ENCODE data around the gene LRPAP1. TPM values are rescaled to one million over a fixed set of nuclear protein-coding genes. Genes with fewer than 3 reads are reported as not detected.

LRPAP1 gene
- total and polyA plus RNA-seq, 8 donors = 31.5 to 92.0 (median 52.8) TPM

GRCh38 chr4:3473181-3473950 is 58.9 kb downstream of the LRPAP1 start:
- no peak overlapping the region for H3K4me3 ChIP-seq

GRCh38 chr4:3472411-3473141 is 59.6 kb downstream of the LRPAP1 start:
- 84 to 95% (median 92%) methylated on average over 23 to 27 of the region's 27 CpGs for WGBS, 5 donors
- intact Hi-C loops (cut with DNase I; ENCODE audit: low total_unique reads) = no loop called here

More at GRCh38 chr4:3473181-3473950, 58.9 kb downstream of the LRPAP1 start:
- peaks cover 0 to 53% (median 0%) of the 10 kb centered on the region in 3 donors for H3K27me3 ChIP-seq
- no peak for DNase-seq
- no peaks in the 10 kb centered on the region for H3K36me3 ChIP-seq
- intact Hi-C loops (cut with DNase I; ENCODE audit: low total_unique reads) = no loop called here
- peaks cover 4 to 19% (median 17%) of the 10 kb centered on the region in 4 donors for H3K4me1 ChIP-seq
- WGBS, 5 donors = 87 to 97% (median 92%) methylated on average over 25 to 41 of the region's 41 CpGs
- H3K9me3 ChIP-seq = no peaks in the 10 kb centered on the region
- TF ChIP-seq POLR2AphosphoS5 (IDR thresholded peaks at IDR 0.05) = no peak
- TF ChIP-seq CTCF (IDR thresholded peaks at IDR 0.05) = no peak
- no peak for TF ChIP-seq EP300 (IDR thresholded peaks at IDR 0.05)
- TF ChIP-seq POLR2A (IDR thresholded peaks at IDR 0.05) = no peak
- H3K27ac ChIP-seq = no peak overlapping the region

GRCh38 chr4:3471886-3472285 is 60.3 kb downstream of the LRPAP1 start:
- no peaks in the 10 kb centered on the region for H3K36me3 ChIP-seq
- intact Hi-C loops (cut with DNase I; ENCODE audit: low total_unique reads) = no loop called here
- no peak overlapping the region for H3K27ac ChIP-seq
- H3K9me3 ChIP-seq = no peaks in the 10 kb centered on the region
- TF ChIP-seq EP300 (IDR thresholded peaks at IDR 0.05) (no peak), CTCF (IDR thresholded peaks at IDR 0.05) (no peak), POLR2A (IDR thresholded peaks at IDR 0.05) (no peak), POLR2AphosphoS5 (IDR thresholded peaks at IDR 0.05) (no peak)
- H3K27me3 ChIP-seq = peaks cover 0 to 41% (median 0%) of the 10 kb centered on the region in 3 donors
- 86 to 95% (median 90%) methylated on average over 14 to 15 of the region's 15 CpGs for WGBS, 5 donors
- H3K4me3 ChIP-seq = no peak overlapping the region
- H3K4me1 ChIP-seq = peaks cover 4 to 19% (median 17%) of the 10 kb centered on the region in 4 donors
- no peak for DNase-seq

More at GRCh38 chr4:3472411-3473141, 59.6 kb downstream of the LRPAP1 start:
- H3K36me3 ChIP-seq = no peaks in the 10 kb centered on the region
- H3K4me1 ChIP-seq = peaks cover 4 to 19% (median 17%) of the 10 kb centered on the region in 4 donors
- no peaks in the 10 kb centered on the region for H3K9me3 ChIP-seq
- H3K4me3 ChIP-seq = no peak overlapping the region
- TF ChIP-seq EP300 (IDR thresholded peaks at IDR 0.05) (no peak), POLR2AphosphoS5 (IDR thresholded peaks at IDR 0.05) (no peak), POLR2A (IDR thresholded peaks at IDR 0.05) (no peak), CTCF (IDR thresholded peaks at IDR 0.05) (no peak)
- no peak overlapping the region for H3K27ac ChIP-seq
- H3K27me3 ChIP-seq = peaks cover 0 to 45% (median 0%) of the 10 kb centered on the region in 3 donors
- no peak for DNase-seq

GRCh38 chr4:3471098-3471760 is 61.0 kb downstream of the LRPAP1 start:
- WGBS, 5 donors = 89 to 97% (median 97%) methylated on average over 21 to 23 of the region's 23 CpGs
- no peak for TF ChIP-seq EP300 (IDR thresholded peaks at IDR 0.05)
- TF ChIP-seq CTCF (IDR thresholded peaks at IDR 0.05) = no peak
- no peak for TF ChIP-seq POLR2A (IDR thresholded peaks at IDR 0.05)
- no peak for TF ChIP-seq POLR2AphosphoS5 (IDR thresholded peaks at IDR 0.05)
- no peak for DNase-seq
- Histone ChIP-seq H3K27ac (no peak overlapping the region), H3K4me1 (peaks cover 4 to 19% (median 17%) of the 10 kb centered on the region in 4 donors), H3K9me3 (no peaks in the 10 kb centered on the region), H3K36me3 (no peaks in the 10 kb centered on the region), H3K27me3 (peaks cover 0 to 37% (median 0%) of the 10 kb centered on the region in 3 donors), H3K4me3 (no peak overlapping the region)
- intact Hi-C loops (cut with DNase I; ENCODE audit: low total_unique reads) = no loop called here

Data from stomach (tissue), 9 donors.